Measurements from ENCODE around the gene LEPR. TPM values are rescaled to one million over a fixed set of nuclear protein-coding genes. Genes with fewer than 3 reads are reported as not detected.

Gene LEPR
- total RNA-seq, 1 donor from 2014 or later: 25.4 TPM

Other genes with a start within 250 kb of the LEPR start
- 3.6 and 5.8 TPM in 2 replicates for gene DNAJC6, start 111.1 kb upstream of the LEPR start, total RNA-seq
- 46.2 and 76.0 TPM in 2 replicates for gene LEPROT, start within 50 bp of the LEPR start, total RNA-seq